Sigmoid colon (tissue), 7 donors: ENCODE results near the gene FOXP1. TPM values are rescaled to one million over a fixed set of nuclear protein-coding genes. Genes with fewer than 3 reads are reported as not detected.
A peak's percentile ranks its signal among the peaks of the same experiment; 100 is the strongest.

Experiments
- DNase-seq: peaks from one replicate; pipeline ENCODE4 v3.0.0-alpha.2; 2019
- H3K27ac ChIP-seq, 4 donors: fragments of 200-600 bp; sonication (generic); one replicate each; pipeline ENCODE4 v1.5.1; 2016 to 2019; ENCODE audit warnings: mild to moderate bottlenecking in 1 of 4
- H3K27me3 ChIP-seq, 3 donors: fragments of 200-600 bp; sonication (generic); one replicate each; pipeline ENCODE4 v1.5.1; 2019; ENCODE audit warnings: mild to moderate bottlenecking in 1 of 3
- H3K36me3 ChIP-seq, 4 donors: fragments of 200-600 bp; sonication (generic); one replicate each; pipeline ENCODE4 v1.5.1; 2016 to 2019
- H3K4me1 ChIP-seq, 4 donors: fragments of 200-600 bp; sonication (generic); one replicate each; pipeline ENCODE4 v1.5.1; 2017 to 2019
- H3K4me3 ChIP-seq, 4 donors: fragments of 200-600 bp; sonication (generic); one replicate each; pipeline ENCODE4 v1.5.1; 2017 to 2019; ENCODE audit warnings: mild to moderate bottlenecking in 2 of 4, moderate library complexity in 1 of 4
- H3K9me3 ChIP-seq, 4 donors: fragments of 200-600 bp in 3 of 4; sonication (generic) in 3 of 4; one replicate each; pipeline versions ENCODE4 v1.5.1 to v1.6.1; 2013 to 2019
- CTCF ChIP-seq, 4 experiments: fragments of 450-650 bp in 3 of 4; fragments of 200-600 bp in 1 of 4; IDR thresholded peaks; one replicate each; pipeline ENCODE4 v1.5.1; 2016 to 2019; ENCODE audit warnings: antibody characterized with exemption in 4 of 4, mild to moderate bottlenecking in 3 of 4, moderate library complexity in 2 of 4
- EP300 ChIP-seq, 4 donors: sonication (generic); formaldehyde crosslinking; IDR thresholded peaks; one replicate each; pipeline ENCODE4 v1.6.1; 2017; ENCODE audit warnings: antibody characterized with exemption in 4 of 4
- POLR2A ChIP-seq, 2 donors: fragments of 450-650 bp; IDR thresholded peaks; one replicate each; pipeline ENCODE4 v1.6.1; 2016; ENCODE audit warnings: antibody characterized with exemption in 2 of 2, mild to moderate bottlenecking in 2 of 2, moderate library complexity in 2 of 2
- POLR2AphosphoS5 ChIP-seq, 4 donors: sonication (generic); formaldehyde crosslinking; IDR thresholded peaks; one replicate each; pipeline ENCODE4 v1.6.1; 2017; ENCODE audit warnings: antibody characterized with exemption in 4 of 4
- WGBS, 2 donors: extraction: QIAGEN DNeasy Blood & Tissue Kit; methylation state at CpG; one replicate each; pipeline ENCODE4 v1.1.7; 2013; 5-methylcytosine and 5-hydroxymethylcytosine counted together
- intact Hi-C: fragments of 100-400 bp; cut with DNase I; formaldehyde crosslinking; loops from one replicate; pipeline ENCODE4 v1.15.1; 2023
- polyA plus RNA-seq, 3 donors: library from polyadenylated mRNA; stranded (reverse); fragments of 200-250 nt; gene quantifications; one replicate each; pipeline ENCODE4 v1.2.3, GENCODE V29; 2013
- total RNA-seq, 4 donors: library from RNA; depleted of rRNA; stranded (reverse); fragments of >200 nt; gene quantifications; one replicate each; pipeline ENCODE4 v1.1.0, GENCODE V29; 2016
- donor health status: healthy with polysubstance abuse.
- donor health status: Bipolar disorder and iron deficiency.
- donor health status: healthy.

FOXP1 gene
- total and polyA plus RNA-seq, 7 donors: 13.8 to 232 (median 139) TPM

- H3K27ac ChIP-seq: peak overlapping the region in 2 of 4 donors; percentile 17 to 89
- 86 to 95% methylated on average over 5 of the region's 5 CpGs for WGBS, 2 donors
- no peaks in the 10 kb centered on the region for H3K9me3 ChIP-seq
- no peak overlapping the region for H3K4me3 ChIP-seq
- H3K4me1 ChIP-seq: peaks cover 0 to 52% (median 26%) of the 10 kb centered on the region in 4 donors
- H3K36me3 ChIP-seq: no peaks in the 10 kb centered on the region
- DNase-seq: no peak
- TF ChIP-seq POLR2A (IDR thresholded peaks at IDR 0.05) (no peak), EP300 (IDR thresholded peaks at IDR 0.05) (no peak), CTCF (IDR thresholded peaks at IDR 0.05) (no peak), POLR2AphosphoS5 (IDR thresholded peaks at IDR 0.05) (no peak)
- no peaks in the 10 kb centered on the region for H3K27me3 ChIP-seq
- intact Hi-C loops: no loop called here
Observed at GRCh38 chr3:71250026-71250425, 333.5 kb downstream of the FOXP1 start.

GRCh38 chr3:71247958-71248335 is 335.6 kb downstream of the FOXP1 start:
- WGBS, 2 donors: 95 to 99% methylated on average over 3 of the region's 3 CpGs
- Histone ChIP-seq H3K4me1 (peaks cover 0 to 41% (median 20%) of the 10 kb centered on the region in 4 donors), H3K9me3 (no peaks in the 10 kb centered on the region), H3K4me3 (no peak overlapping the region), H3K36me3 (no peaks in the 10 kb centered on the region), H3K27me3 (no peaks in the 10 kb centered on the region), H3K27ac (peak overlapping the region; percentile 79 to 89 (median 85))
- intact Hi-C loops: loop anchor here (5.0 kb wide), 2 partner anchors 54 to 266 kb away; no protein-coding TSS in a partner anchor
- TF ChIP-seq POLR2AphosphoS5 (IDR thresholded peaks at IDR 0.05) (no peak), CTCF (IDR thresholded peaks at IDR 0.05) (no peak), POLR2A (IDR thresholded peaks at IDR 0.05) (no peak), EP300 (IDR thresholded peaks at IDR 0.05) (no peak)
- DNase-seq: no peak

- TF ChIP-seq EP300 (IDR thresholded peaks at IDR 0.05) (no peak), CTCF (IDR thresholded peaks at IDR 0.05) (no peak), POLR2AphosphoS5 (IDR thresholded peaks at IDR 0.05) (no peak), POLR2A (IDR thresholded peaks at IDR 0.05) (no peak)
- 75 to 90% methylated on average over 10 of the region's 10 CpGs for WGBS, 2 donors
- no peaks in the 10 kb centered on the region for H3K36me3 ChIP-seq
- H3K4me3 ChIP-seq: no peak overlapping the region
- peaks cover 0 to 41% (median 20%) of the 10 kb centered on the region in 4 donors for H3K4me1 ChIP-seq
- peak overlapping the region; percentile 79 to 89 (median 85) for H3K27ac ChIP-seq
- H3K27me3 ChIP-seq: no peaks in the 10 kb centered on the region
- no peak for DNase-seq
- no peaks in the 10 kb centered on the region for H3K9me3 ChIP-seq
- intact Hi-C loops: loop anchor here (5.0 kb wide), 2 partner anchors 55 to 265 kb away; no protein-coding TSS in a partner anchor
Observed at GRCh38 chr3:71247221-71247957, 336.1 kb downstream of the FOXP1 start.

GRCh38 chr3:71245971-71246880 is 337.3 kb downstream of the FOXP1 start:
- intact Hi-C loops: loop anchor here (2.0 to 5.0 kb wide), 5 partner anchors 35 to 264 kb away; no protein-coding TSS in a partner anchor
- Histone ChIP-seq H3K27me3 (no peaks in the 10 kb centered on the region), H3K4me3 (peak overlapping the region in 3 of 4 donors; percentile 42 to 52 (median 49)), H3K4me1 (peaks cover 0 to 46% (median 29%) of the 10 kb centered on the region in 4 donors), H3K36me3 (no peaks in the 10 kb centered on the region), H3K9me3 (no peaks in the 10 kb centered on the region), H3K27ac (peak overlapping the region; percentile 79 to 89 (median 85))
- 84 to 91% methylated on average over 19 of the region's 19 CpGs for WGBS, 2 donors
- no peak for DNase-seq
- TF ChIP-seq CTCF (IDR thresholded peaks at IDR 0.05) (no peak), POLR2A (IDR thresholded peaks at IDR 0.05) (no peak), EP300 (IDR thresholded peaks at IDR 0.05) (no peak), POLR2AphosphoS5 (IDR thresholded peaks at IDR 0.05) (no peak)
